HTR-8/SVneo (cell line): ENCODE measurements around the gene PCDHA7.
A peak's percentile ranks its signal among the peaks of the same experiment; 100 is the strongest.
"Not testable (repeated sequence)": the region's sequence is repeated elsewhere in the genome, so short reads cannot be mapped to it uniquely, and the experiment has no call there.

Experiments used
- DNase-seq: peaks from one replicate; pipeline ENCODE4 v3.0.0; 2011; ENCODE audit warnings: low spot score, mixed read lengths; ENCODE audit not compliant: insufficient read length
- FAIRE-seq: peaks from 2 replicates; lab custom pipeline; 2011; peaks lifted over from hg19 to GRCh38; lab: Jason Lieb, UNC

PCDHA7 gene

DNA sequence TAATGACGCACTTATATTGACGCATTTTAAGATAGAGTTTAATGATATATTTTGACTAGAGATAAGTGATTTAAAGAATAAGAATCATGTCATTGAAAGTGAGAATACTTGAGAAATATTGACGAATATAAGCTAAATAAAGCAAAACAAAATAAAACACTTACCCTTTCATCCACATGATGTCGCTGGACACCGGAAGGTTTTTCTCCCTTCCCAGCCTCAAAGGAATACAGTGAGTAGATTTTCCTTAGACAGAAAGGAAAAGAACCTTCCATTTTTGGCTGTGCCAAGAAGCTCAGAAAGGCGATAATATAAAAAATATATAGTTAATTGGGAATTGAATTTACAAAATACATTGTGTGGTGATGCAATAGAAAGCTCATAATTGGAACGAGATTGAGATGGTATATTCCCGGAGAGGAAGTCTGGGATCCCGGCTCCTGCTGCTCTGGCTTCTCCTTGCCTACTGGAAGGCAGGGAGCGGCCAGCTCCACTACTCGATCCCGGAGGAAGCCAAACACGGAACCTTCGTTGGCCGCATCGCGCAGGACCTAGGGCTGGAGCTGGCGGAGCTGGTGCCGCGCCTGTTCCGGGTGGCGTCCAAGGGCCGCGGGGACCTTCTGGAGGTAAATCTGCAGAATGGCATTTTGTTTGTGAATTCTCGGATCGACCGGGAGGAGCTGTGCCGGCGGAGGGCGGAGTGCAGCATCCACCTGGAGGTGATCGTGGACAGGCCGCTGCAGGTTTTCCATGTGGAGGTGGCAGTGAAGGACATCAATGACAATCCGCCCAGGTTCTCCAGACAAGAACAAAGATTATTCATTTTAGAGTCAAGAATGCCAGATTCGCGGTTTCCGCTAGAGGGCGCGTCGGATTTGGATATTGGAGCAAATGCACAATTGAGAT lies 12.4 kb upstream of the PCDHA7 start, which contains the start of gene PCDHA5:
PCDHA5 (plus strand) TSS at position 239 of the 906 bp plus-strand sequence.
- no peak for FAIRE-seq
- DNase-seq: no peak

DNA sequence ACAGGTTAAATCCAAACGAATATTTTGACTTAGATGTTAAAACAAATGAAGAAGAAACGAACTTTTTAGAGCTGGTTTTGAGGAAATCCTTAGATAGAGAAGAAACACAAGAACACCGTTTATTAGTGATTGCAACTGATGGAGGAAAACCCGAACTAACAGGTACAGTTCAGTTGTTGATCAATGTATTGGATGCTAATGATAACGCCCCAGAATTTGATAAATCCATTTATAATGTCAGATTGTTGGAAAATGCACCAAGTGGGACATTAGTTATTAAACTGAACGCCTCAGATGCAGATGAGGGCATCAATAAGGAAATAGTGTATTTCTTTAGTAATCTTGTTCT lies 11.8 kb upstream of the PCDHA7 start:
- FAIRE-seq (no peak), DNase-seq (no peak)

DNA sequence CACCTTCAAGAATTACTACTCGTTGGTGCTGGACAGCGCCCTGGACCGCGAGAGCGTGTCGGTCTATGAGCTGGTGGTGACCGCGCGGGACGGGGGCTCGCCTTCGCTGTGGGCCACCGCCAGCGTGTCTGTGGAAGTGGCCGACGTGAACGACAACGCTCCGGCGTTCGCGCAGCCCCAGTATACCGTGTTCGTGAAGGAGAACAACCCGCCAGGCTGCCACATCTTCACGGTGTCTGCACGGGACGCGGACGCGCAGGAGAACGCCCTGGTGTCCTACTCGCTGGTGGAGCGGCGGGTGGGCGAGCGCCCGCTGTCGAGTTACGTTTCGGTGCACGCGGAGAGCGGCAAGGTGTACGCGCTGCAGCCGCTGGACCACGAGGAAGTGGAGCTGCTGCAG lies 11.1 kb upstream of the PCDHA7 start:
- DNase-seq, FAIRE-seq: not testable (repeated sequence)

DNA sequence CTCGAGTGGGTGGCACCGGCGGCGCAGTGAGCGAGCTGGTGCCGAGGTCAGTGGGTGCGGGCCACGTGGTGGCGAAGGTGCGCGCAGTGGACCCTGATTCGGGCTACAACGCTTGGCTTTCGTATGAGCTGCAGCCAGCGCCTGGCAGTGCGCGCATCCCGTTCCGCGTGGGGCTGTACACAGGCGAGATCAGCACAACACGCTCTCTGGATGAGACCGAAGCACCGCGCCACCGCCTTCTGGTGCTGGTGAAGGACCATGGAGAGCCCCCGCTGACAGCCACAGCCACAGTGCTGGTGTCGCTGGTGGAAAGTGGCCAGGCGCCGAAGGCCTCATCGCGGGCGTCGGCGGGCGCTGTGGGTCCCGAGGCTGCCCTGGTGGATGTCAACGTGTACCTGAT lies 10.6 kb upstream of the PCDHA7 start:
- no peak for FAIRE-seq
- DNase-seq: no peak

DNA sequence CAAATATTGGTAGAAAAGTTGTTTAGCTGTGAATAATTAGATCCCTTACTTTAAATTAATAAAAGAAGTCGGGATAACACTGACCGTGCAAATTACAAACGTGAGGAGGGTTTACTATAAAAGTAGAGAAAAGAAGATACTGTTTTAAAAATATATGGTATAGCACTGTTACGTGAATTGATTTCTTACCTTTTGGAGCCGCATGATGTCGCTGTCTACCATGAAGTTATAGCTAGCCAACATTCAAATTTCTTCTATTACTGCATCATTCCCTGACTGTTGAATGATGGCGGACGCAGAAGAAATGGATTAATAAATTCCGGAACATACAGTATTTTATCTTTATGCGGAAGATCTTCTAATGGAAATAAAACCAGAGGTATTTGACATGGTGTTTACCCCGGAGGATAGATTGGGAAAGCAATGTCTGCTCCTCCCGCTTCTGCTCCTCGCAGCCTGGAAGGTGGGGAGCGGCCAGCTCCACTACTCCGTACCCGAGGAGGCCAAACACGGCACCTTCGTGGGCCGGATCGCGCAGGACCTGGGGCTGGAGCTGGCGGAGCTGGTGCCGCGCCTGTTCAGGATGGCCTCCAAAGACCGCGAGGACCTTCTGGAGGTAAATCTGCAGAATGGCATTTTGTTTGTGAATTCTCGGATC lies 6.2 kb upstream of the PCDHA7 start, which contains the start of gene PCDHA6:
PCDHA6 (plus strand) TSS at position 257 of the 658 bp plus-strand sequence; CDS start at position 389, 132 bp downstream.
- DNase-seq (peak; percentile 32), FAIRE-seq (no peak)

DNA sequence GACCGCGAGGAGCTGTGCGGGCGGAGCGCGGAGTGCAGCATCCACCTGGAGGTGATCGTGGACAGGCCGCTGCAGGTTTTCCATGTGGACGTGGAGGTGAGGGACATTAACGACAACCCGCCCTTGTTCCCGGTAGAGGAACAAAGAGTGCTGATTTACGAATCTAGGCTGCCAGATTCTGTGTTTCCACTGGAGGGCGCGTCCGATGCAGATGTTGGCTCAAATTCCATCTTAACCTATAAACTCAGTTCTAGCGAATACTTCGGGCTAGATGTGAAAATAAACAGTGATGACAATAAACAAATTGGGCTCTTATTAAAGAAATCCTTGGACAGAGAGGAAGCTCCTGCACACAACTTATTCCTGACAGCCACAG lies 5.7 kb upstream of the PCDHA7 start:
- DNase-seq: no peak
- peak; percentile 26 for FAIRE-seq

DNA sequence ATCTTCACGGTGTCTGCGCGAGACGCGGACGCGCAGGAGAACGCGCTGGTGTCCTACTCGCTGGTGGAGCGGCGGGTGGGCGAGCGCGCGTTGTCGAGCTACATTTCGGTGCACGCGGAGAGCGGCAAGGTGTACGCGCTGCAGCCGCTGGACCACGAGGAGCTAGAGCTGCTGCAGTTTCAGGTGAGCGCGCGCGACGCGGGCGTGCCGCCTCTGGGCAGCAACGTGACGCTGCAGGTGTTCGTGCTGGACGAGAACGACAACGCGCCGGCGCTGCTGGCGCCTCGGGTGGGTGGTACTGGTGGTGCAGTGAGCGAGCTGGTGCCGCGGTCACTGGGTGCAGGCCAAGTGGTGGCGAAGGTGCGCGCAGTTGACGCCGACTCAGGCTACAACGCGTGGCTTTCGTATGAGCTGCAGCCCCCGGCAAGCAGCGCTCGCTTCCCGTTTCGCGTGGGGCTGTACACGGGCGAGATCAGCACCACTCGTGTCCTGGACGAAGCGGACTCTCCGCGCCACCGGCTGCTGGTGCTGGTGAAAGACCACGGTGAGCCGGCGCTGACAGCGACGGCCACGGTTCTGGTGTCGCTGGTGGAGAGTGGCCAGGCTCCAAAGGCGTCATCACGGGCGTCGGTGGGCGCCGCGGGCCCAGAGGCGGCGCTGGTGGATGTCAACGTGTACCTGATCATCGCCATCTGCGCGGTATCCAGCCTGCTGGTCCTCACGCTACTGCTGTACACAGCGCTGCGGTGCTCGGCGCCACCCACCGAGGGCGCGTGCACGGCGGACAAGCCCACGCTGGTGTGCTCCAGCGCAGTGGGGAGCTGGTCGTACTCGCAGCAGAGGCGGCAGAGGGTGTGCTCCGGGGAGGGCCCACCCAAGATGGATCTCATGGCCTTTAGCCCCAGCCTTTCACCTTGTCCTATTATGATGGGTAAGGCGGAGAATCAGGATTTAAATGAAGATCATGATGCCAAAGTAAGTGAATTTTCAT lies 4.3 kb upstream of the PCDHA7 start:
- not testable (repeated sequence) for DNase-seq, FAIRE-seq

DNA sequence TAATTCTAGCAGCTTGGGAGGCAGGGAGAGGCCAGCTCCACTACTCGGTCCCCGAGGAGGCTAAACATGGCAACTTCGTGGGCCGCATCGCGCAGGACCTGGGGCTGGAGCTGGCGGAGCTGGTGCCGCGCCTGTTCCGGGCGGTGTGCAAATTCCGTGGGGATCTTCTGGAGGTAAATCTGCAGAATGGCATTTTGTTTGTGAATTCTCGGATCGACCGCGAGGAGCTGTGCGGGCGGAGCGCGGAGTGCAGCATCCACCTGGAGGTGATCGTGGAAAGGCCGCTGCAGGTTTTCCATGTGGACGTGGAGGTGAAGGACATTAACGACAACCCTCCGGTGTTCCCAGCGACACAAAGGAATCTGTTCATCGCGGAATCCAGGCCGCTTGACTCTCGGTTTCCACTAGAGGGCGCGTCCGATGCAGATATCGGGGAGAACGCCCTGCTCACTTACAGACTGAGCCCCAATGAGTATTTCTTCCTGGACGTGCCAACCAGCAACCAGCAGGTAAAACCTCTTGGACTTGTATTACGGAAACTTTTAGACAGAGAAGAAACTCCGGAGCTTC lies 455 bp downstream of the PCDHA7 start:
- DNase-seq, FAIRE-seq: not testable (repeated sequence)

DNA sequence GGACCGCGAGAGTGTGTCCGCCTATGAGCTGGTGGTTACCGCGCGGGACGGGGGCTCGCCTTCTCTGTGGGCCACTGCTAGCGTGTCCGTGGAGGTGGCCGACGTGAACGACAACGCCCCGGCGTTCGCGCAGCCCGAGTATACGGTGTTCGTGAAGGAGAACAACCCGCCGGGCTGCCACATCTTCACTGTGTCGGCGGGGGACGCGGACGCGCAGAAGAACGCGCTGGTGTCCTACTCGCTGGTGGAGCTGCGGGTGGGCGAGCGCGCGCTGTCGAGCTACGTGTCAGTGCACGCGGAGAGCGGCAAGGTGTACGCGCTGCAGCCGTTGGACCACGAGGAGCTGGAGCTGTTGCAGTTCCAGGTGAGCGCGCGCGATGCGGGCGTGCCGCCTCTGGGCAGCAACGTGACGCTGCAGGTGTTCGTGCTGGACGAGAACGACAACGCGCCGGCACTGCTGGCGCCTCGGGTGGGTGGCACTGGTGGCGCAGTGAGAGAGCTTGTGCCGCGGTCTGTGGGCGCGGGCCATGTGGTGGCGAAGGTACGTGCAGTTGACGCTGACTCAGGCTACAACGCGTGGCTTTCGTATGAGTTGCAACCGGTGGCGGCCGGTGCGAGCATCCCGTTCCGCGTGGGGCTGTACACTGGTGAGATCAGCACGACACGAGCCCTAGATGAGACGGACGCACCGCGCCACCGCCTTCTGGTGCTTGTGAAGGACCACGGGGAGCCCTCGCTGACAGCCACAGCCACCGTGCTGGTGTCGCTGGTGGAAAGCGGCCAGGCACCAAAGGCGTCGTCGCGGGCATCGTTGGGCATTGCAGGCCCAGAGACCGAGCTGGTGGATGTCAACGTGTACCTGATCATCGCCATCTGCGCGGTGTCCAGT lies 1.8 kb downstream of the PCDHA7 start:
- FAIRE-seq: no peak

DNA sequence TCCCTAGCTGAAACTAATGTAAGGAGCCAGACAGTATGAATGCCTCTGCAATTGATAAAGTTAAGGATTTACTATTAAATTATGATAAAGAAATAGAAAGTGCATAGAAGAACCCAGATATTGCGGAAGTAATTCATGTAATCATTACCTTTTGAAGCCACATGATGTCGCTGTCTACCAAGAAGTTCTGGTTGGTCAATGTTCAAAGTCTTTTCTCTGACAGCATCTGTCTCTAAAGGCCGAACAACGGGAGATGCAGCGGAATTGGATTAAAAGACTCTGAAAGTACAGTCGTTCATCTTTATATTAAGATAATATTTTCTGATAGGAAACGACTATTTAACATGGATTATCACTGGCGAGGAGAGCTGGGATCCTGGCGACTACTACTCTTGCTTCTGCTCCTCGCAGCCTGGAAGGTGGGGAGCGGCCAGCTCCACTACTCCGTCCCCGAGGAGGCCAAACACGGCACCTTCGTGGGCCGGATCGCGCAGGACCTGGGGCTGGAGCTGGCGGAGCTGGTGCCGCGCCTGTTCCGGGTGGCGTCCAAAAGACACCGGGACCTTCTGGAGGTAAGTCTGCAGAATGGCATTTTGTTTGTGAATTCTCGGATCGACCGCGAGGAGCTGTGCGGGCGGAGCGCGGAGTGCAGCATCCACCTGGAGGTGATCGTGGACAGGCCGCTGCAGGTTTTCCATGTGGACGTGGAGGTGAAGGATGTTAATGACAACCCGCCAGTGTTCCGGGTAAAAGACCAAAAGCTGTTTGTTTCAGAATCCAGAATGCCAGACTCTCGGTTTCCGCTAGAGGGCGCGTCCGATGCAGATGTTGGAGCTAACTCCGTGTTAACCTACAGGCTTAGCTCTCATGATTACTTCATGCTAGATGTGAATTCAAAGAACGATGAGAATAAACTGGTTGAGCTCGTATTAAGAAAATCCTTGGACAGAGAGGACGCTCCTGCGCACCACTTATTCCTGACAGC lies 7.2 kb downstream of the PCDHA7 start, which contains the start of gene PCDHA8:
PCDHA8 (plus strand) TSS at position 210 of the 985 bp plus-strand sequence; CDS start at position 345, 135 bp downstream.
- FAIRE-seq: no peak
- DNase-seq: peak; percentile 43

More for the DNA sequence above, 1.8 kb downstream of the PCDHA7 start:
- DNase-seq: no peak

DNA sequence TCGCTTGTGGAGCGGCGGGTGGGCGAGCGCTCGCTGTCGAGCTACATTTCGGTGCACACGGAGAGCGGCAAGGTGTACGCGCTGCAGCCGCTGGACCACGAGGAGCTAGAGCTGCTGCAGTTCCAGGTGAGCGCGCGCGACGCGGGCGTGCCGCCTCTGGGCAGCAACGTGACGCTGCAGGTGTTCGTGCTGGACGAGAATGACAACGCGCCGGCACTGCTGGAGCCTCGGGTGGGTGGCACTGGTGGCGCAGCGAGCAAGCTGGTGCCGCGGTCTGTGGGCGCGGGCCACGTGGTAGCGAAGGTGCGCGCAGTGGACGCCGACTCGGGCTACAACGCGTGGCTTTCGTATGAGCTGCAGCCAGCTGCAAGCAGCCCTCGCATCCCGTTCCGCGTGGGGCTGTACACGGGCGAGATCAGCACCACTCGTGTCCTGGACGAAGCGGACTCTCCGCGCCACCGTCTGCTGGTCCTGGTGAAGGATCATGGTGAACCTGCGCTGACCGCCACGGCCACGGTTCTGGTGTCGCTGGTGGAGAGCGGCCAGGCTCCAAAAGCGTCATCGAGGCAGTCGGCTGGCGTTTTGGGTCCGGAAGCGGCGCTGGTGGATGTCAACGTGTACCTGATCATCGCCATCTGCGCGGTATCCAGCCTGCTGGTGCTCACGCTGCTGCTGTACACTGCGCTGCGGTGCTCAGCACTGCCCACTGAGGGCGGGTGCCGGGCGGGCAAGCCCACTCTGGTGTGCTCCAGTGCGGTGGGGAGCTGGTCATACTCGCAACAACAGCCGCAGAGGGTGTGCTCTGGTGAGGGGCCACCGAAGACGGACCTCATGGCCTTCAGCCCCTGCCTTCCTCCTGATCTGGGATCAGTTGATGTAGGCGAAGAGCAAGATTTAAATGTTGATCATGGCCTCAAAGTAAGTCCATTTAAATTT lies 9.0 kb downstream of the PCDHA7 start:
- no peak for FAIRE-seq
- DNase-seq: no peak

DNA sequence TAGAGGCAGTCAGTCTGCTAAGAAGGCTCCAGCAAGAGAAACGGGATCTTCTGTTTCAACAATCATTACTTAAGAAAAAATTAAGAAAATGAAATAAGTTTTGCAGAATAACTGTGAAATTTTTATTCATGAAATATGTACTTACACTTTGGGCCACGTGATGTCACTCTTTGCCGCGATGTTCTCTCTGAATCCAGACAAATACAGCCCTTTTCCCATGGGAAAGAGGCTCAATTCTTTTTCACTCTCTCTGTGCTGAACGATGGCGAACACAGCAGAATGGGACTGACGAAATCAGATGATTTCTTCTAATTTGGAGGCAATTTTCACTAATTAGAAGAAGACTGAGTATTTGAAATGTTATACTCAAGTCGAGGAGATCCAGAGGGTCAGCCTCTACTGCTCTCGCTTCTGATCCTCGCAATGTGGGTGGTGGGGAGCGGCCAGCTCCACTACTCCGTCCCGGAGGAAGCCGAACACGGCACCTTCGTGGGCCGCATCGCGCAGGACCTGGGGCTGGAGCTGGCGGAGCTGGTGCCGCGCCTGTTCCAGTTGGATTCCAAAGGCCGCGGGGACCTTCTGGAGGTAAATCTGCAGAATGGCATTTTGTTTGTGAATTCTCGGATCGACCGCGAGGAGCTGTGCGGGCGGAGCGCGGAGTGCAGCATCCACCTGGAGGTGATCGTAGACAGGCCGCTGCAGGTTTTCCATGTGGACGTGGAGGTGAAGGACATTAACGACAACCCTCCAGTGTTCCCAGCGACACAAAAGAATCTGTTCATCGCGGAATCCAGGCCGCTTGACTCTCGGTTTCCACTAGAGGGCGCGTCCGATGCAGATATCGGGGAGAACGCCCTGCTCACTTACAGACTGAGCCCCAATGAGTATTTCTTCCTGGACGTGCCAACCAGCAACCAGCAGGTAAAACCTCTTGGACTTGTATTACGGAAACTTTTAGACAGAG lies 14.4 kb downstream of the PCDHA7 start, which contains the start of gene PCDHA9:
PCDHA9 (plus strand) TSS at position 244 of the 964 bp plus-strand sequence; CDS start at position 358, 114 bp downstream.
- DNase-seq, FAIRE-seq: not testable (repeated sequence)

DNA sequence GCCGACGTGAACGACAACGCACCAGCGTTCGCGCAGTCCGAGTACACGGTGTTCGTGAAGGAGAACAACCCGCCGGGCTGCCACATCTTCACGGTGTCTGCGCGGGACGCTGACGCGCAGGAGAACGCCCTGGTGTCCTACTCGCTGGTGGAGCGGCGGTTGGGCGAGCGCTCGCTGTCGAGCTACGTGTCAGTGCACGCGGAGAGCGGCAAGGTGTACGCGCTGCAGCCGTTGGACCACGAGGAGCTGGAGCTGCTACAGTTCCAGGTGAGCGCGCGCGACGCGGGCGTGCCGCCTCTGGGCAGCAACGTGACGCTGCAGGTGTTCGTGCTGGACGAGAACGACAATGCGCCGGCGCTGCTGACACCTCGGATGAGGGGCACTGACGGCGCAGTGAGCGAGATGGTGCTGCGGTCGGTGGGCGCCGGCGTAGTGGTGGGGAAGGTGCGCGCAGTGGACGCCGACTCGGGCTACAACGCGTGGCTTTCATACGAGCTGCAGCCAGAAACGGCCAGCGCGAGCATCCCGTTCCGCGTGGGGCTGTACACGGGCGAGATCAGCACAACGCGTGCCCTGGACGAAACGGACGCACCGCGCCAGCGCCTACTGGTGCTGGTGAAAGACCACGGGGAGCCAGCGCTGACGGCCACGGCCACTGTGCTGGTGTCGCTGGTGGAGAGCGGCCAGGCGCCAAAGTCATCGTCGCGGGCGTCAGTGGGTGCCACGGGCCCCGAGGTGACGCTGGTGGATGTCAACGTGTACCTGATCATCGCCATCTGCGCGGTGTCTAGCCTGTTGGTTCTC lies 16.0 kb downstream of the PCDHA7 start:
- not testable (repeated sequence) for DNase-seq, FAIRE-seq
